Ecto neural progenitor cell (in vitro differentiated cells): ENCODE results near the gene IL21R.

ENCODE experiments used
- DNase-seq: peaks from one replicate; pipeline ENCODE4 v3.0.0-alpha.2; 2018; ENCODE audit warnings: low spot score

IL21R gene

DNA sequence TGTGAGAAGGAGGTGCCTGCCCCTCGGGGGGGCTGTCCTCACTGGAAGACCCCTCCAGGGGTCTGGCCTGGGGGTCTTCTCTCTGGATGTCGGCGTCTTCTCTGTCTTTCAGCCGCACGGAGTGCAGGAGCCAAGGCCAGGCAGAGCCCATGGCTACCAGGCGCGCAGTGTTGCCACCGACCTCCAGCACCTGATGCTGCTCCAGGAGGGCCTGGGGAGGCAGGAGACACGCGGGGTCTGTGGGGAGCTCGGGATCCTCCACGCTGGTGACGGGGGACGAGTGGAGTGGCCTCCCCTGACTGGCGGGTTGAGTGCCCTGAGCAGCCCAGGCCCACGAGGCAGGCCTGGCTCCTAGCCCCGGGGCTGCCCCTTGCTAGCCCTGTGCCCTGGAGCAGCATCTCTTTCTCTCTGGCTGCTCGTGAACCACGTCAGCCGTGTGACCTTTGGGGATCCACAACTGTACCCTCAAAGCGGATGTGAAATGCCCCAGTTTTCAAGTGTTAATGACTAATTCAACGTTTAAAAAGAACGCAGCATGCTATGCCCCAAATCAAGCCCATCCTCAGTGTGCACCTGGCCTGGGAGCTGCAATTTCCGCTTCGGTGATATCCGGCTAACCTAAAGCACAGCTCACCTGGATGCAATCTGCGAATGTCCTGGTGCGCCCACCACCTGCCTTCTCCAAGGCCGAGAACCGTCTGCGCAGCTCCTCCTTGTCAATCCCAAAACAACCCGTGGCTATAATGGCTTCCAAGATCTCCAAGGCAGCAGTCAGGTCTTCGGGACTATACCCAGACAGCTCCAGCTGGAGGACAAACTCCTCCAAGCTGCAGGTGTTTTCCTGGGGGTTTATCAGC is 62.9 kb downstream of the IL21R start:
- DNase-seq = no peak

DNA sequence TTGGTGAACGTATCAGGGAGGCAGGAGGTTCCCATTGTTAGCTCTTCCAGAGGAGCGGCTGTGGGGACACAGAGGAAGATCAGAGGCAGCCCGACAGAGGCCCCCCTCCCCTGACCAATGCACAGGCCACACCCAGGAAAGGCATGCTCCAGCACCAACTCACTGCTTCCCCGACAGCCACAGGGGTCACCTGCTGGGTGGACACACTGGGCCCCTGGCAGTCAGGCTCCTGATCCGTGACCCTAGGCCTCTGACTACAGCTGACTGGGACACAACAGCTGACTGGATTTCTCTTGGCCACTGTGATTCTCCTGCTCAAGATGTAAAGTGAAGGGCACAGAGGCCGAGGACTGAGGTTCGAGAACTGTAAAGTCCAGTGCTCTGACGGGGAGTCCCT is 63.5 kb downstream of the IL21R start:
- DNase-seq = no peak

- DNase-seq = no peak
Observed at GRCh38 chr16:27468941-27469531, 67.1 kb downstream of the IL21R start.

- DNase-seq = no peak
Observed at GRCh38 chr16:27470567-27471431, 68.8 kb downstream of the IL21R start.

DNA sequence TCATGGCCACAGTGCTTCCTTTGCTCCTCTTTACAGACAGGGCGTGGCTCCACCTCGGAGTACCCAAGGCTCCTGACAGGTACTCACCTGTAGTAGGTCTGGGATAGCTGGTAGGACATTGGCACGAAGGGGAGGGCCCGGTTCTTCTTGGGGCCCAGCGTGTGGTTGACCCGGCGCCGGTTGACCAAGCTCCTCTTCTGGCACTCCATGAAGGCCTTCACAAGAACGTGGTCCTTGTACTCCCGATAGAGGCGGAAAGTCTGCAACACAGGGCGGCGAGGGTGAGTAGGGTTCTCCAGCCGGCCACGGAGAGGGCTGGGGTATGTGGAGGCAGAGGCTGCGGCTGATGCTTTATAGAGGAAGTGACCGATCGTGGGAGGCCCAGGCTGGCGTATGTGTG is 69.7 kb downstream of the IL21R start:
- DNase-seq = no peak

DNA sequence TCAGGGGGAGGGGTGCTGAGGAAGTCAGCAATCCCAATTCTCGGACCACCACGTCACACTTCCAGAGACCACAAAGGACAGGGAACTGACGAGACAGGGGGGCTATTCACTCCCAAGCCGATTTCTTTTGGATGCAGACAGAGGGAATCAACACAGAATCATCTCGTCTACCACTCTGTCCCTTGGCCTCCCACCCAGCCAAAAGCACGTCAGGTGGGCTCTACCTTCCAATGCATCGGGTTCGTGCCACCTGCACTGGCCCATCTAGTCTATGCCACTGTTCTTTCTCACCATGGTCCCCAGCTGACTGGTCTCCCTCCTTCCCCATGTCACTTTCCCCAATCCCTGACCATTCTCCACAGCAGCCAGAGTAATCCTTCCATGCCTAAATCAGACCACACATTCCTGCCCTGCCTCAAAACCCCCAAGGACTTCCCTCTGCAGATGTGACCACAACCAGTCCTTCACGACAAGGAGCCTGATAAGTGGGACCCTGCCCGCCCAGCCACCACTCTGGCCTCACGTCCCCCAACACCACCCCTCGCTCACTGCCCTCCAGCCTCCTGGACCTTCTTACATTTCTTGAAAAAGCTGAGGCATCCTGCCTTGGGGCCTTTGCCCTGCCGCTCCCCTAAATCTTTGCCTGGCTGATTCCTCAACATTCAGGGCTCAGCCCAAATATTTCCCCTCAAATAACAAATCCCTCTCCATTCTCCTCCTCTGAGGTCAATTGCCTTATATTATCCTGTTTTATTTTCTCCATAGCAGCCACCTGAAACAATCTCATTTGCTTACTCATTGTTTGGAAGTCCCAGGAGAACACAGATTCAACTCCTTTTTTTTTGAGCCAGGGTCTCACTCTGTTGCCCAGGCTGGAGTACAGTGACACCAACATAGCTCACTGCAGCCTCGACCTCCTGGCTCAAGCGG is 70.4 kb downstream of the IL21R start:
- DNase-seq = no peak

GRCh38 chr16:27473101-27473900 is 71.3 kb downstream of the IL21R start:
- DNase-seq = no peak

DNA sequence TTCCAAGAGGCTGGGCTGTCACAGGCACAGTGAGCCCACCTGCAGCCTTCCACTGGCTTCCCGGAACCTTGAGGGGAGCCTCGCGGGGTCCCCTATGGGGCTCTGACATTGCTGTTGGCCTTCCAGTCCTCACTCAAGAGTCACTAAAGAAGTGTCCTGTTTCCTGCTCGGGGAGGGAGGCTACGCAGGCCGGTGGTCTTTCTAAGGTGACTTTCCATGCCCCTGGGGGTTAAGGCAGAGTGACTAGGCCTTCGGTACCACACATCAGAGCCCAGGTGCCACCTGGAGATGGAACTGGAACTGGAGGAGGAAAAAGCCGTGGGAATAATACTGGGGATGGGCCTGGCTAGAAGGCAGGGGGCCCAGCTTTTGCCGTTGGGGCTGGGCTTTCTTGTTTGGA is 72.1 kb downstream of the IL21R start:
- no peak for DNase-seq

- DNase-seq = no peak
Observed at GRCh38 chr16:27474921-27475320, 72.9 kb downstream of the IL21R start.

DNA sequence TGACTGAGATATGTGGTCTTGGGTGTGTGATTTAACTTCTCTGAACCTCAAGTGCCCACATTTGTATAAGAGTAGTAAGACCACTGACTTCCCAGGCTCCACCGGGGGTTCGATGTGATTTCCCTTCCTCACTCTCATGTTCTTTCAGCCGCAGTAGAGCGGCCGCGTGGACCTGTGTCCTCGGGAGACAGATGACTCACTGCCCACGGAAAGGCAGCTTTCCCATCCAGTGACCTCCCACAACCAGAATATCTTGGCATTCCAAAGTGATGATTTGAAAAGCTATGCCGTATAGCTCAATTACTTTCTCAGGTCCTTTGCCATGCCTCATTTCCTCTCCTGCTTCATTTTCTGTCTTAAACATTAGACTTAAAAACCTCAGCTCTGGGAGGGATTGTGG is 73.6 kb downstream of the IL21R start:
- DNase-seq = no peak

DNA sequence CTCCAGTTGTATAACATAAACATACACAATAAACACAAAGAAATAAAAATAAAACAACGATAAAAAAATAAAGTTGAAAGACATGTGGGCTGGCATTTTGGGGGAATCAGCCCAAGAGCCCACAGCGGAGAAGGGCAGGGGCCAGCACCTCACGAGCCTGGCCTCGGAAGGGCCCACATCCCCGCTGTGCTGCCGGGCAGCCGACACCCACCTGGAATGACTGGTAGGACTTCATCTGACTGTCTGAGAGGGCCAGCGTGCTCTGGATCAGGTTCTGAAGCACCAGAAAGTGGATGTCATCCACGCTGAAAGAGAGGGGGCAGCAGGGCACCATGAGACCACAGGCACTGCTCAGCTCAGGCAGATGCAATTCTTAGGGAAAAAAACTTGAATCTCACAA is 74.3 kb downstream of the IL21R start:
- no peak for DNase-seq

GRCh38 chr16:27480761-27481160 is 78.8 kb downstream of the IL21R start:
- DNase-seq = no peak

DNA sequence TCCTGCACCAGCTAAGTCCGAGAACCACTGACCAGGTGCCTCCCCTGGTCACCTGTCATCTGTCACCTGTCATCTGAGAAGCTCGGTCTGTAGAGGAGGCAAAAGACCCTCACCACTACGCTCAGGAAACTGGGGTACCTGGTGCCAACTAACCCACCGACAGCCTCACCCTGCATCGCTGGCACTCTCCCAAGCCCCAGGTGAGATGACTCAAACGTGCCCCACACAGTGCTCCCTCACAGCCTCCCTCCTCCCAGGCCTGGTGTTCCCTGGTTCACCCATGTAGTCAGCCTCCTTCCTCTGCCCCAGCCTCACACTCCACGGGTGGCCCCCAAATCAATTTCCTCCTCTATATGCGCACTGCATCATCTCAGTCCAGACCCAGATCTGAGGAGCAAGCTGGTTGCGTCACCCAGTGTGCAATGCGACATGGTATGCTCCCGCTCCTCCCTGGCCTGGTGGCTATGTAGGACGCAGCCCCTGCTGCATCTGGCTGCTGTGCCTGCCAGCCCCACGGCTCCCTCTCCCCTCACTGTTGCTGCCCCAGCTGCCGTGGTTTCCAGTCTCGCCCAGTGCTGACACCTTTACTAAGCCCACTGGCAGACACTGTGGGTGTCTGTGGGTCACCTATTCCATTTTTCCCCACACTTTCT is 79.4 kb downstream of the IL21R start:
- DNase-seq = no peak

DNA sequence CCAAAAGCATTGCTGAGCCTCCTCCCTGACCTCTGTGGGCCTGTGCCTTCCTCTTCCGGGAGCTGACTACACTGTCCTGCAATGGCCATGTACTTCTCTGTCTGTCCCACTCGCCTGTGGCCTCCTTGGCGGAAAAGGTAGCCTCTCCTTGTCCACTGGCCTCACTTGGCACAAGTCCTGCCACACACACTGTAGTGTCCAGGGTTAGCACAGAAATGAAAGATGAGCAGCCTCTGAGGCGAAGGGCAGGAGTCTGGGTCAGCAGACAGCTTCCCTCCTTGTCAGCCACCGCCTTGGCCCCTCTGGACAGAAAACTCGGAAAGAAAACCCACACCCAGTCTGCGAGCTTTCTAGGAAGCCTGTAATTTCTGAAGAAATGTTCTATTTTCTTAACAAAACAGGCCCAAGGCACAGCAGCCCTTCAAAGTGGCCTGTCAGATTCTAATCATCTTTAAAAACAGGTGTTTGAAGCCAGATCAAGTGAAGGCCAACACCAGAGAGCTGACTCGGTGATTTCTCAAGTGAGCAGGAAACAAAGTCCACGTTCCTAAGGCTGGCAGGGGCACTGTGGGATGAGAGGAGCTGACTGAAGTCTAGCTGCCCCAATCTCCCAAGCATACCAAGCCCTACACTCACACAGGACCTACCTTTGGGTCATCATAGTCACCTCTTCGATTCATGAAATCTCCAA is 80.6 kb downstream of the IL21R start:
- no peak for DNase-seq

DNA sequence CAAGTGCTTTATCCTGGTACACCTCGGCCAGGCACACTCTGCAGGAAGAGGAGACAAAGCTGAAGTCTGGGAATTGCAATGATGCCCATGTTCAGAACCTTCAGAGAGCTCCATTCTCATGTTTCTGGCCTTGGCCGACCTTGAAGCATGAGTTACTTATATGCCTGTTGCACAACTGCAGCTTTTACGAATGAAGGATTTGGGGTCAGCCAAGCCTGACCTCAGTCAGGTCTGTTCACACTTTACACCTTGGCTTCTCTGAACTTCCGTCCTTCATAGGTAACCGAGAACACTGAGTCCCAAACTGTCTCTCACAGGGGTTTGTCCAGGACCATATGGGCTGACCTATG is 81.1 kb downstream of the IL21R start:
- no peak for DNase-seq

- DNase-seq = no peak
Observed at GRCh38 chr16:27483624-27484023, 81.7 kb downstream of the IL21R start.

- no peak for DNase-seq
Observed at GRCh38 chr16:27485126-27485525, 83.2 kb downstream of the IL21R start.

GRCh38 chr16:27485811-27486210 is 83.8 kb downstream of the IL21R start:
- no peak for DNase-seq

GRCh38 chr16:27486344-27486743 is 84.4 kb downstream of the IL21R start:
- no peak for DNase-seq

DNA sequence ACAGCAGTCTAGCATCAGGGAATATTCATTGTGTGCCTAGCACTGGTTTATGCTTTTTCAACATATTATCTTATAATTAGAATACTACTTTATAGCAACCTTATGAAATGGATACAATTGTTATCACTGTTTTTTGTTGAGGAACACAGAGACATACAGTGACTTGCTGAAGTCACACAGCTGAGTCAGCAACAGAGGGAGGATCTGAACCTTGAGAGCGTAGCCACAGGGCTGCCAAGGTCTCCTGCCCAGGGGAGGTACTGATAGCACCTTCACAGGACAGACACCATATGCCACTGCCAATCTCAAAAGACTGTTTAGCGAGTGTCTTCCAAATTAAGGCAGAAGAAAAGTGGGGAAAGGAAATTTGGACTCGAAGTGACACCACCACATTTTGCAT is 84.8 kb downstream of the IL21R start:
- DNase-seq = no peak
